Left cardiac atrium (tissue), 4 donors: ENCODE data around the gene ARHGEF38. TPM values are rescaled to one million over a fixed set of nuclear protein-coding genes. Genes with fewer than 3 reads are reported as not detected.

ENCODE experiments used
- ATAC-seq, 2 donors: fragments of 200-7000 bp; cut with Tn5 transposase; one replicate each; pipeline ENCODE4 v1.9.1; 2020; ENCODE audit warnings: mild to moderate bottlenecking in 2 of 2, moderate library complexity in 2 of 2
- DNase-seq: peaks from one replicate; pipeline ENCODE4 v3.0.0-alpha.2; 2020
- intact Hi-C, 2 donors: fragments of 100-400 bp; cut with DNase I; formaldehyde crosslinking; loops; one replicate each; pipeline versions ENCODE4 v1.14.1 to v1.15.1; 2022 to 2023
- total RNA-seq, 2 donors: library from RNA; stranded (reverse); fragmentation: NEBNext Ultra II Directional; extraction: Animal tissue kit (Norgen Biotek cat#: 25700); gene quantifications; one replicate each; pipeline ENCODE4 v1.2.1, GENCODE V29; 2021
- donor health status: DM: no; HTN: yes; CAD: no.
- donor health status: DM: no; HTN: yes; CAD: no; lungs with severe emphysema.
- donor health status: DM: yes; HTN: yes; CAD: no.
- donor health status: Dilated cardiomyopathy.

ARHGEF38 gene
- total RNA-seq, 2 donors from 2014 or later = not detected

GRCh38 chr4:105634402-105635080 is 82.1 kb downstream of the ARHGEF38 start:
- no peak for DNase-seq
- ATAC-seq = no peak
- intact Hi-C loops = no loop called here

GRCh38 chr4:105637408-105638176 is 85.2 kb downstream of the ARHGEF38 start:
- ATAC-seq = peak; percentile 76 to 79
- intact Hi-C loops = no loop called here

GRCh38 chr4:105641845-105642244 is 89.4 kb downstream of the ARHGEF38 start:
- no peak for DNase-seq
- ATAC-seq = no peak
- intact Hi-C loops = no loop called here

More at GRCh38 chr4:105637408-105638176, 85.2 kb downstream of the ARHGEF38 start:
- DNase-seq = peak; percentile 78

GRCh38 chr4:105644257-105644656 is 91.8 kb downstream of the ARHGEF38 start:
- intact Hi-C loops = no loop called here
- ATAC-seq (no peak), DNase-seq (no peak)

GRCh38 chr4:105645440-105645839 is 93.0 kb downstream of the ARHGEF38 start:
- intact Hi-C loops = no loop called here

GRCh38 chr4:105650190-105650589 is 97.8 kb downstream of the ARHGEF38 start:
- intact Hi-C loops = no loop called here

More at GRCh38 chr4:105645440-105645839, 93.0 kb downstream of the ARHGEF38 start:
- ATAC-seq (no peak), DNase-seq (no peak)

GRCh38 chr4:105651884-105652283 is 99.5 kb downstream of the ARHGEF38 start:
- DNase-seq (no peak), ATAC-seq (no peak)
- intact Hi-C loops = no loop called here

More at GRCh38 chr4:105650190-105650589, 97.8 kb downstream of the ARHGEF38 start:
- no peak for DNase-seq
- ATAC-seq = no peak

- ATAC-seq = no peak
- DNase-seq = no peak
- intact Hi-C loops = no loop called here
These were observed 100.0 kb downstream of the ARHGEF38 start for GRCh38 chr4:105652286-105652888.

GRCh38 chr4:105657117-105657765 is 104.8 kb downstream of the ARHGEF38 start:
- intact Hi-C loops = no loop called here
- DNase-seq (no peak), ATAC-seq (no peak)

GRCh38 chr4:105659190-105659589 is 106.8 kb downstream of the ARHGEF38 start:
- ATAC-seq = no peak
- no peak for DNase-seq
- intact Hi-C loops = no loop called here

GRCh38 chr4:105661028-105661427 is 108.6 kb downstream of the ARHGEF38 start:
- intact Hi-C loops = no loop called here
- DNase-seq (no peak), ATAC-seq (no peak)

GRCh38 chr4:105662935-105663675 is 110.7 kb downstream of the ARHGEF38 start:
- no peak for ATAC-seq
- DNase-seq = no peak
- intact Hi-C loops = no loop called here

GRCh38 chr4:105666693-105667092 is 114.3 kb downstream of the ARHGEF38 start:
- no peak for ATAC-seq
- intact Hi-C loops = loop anchor here (2.0 to 5.0 kb wide), 2 partner anchors 144 to 146 kb away; no protein-coding TSS in a partner anchor
- no peak for DNase-seq

GRCh38 chr4:105670684-105671083 is 118.3 kb downstream of the ARHGEF38 start:
- no peak for DNase-seq
- no peak for ATAC-seq
- intact Hi-C loops = no loop called here

GRCh38 chr4:105671301-105671700 is 118.9 kb downstream of the ARHGEF38 start:
- no peak for DNase-seq
- intact Hi-C loops = no loop called here
- ATAC-seq = no peak

GRCh38 chr4:105674011-105674410 is 121.6 kb downstream of the ARHGEF38 start:
- ATAC-seq (no peak), DNase-seq (no peak)
- intact Hi-C loops = no loop called here

GRCh38 chr4:105677709-105678108 is 125.3 kb downstream of the ARHGEF38 start:
- no peak for DNase-seq
- no peak for ATAC-seq
- intact Hi-C loops = no loop called here

GRCh38 chr4:105679186-105679585 is 126.8 kb downstream of the ARHGEF38 start:
- ATAC-seq = no peak
- DNase-seq = no peak
- intact Hi-C loops = no loop called here

GRCh38 chr4:105683038-105683437 is 130.6 kb downstream of the ARHGEF38 start:
- DNase-seq (no peak), ATAC-seq (no peak)
- intact Hi-C loops = no loop called here
